ENCODE results near the gene DDX59.

Gene DDX59

GRCh38 chr1:200628223-200628881, 41.4 kb downstream of the DDX59 start:
- DNase-seq: peak; percentile 70

DNA sequence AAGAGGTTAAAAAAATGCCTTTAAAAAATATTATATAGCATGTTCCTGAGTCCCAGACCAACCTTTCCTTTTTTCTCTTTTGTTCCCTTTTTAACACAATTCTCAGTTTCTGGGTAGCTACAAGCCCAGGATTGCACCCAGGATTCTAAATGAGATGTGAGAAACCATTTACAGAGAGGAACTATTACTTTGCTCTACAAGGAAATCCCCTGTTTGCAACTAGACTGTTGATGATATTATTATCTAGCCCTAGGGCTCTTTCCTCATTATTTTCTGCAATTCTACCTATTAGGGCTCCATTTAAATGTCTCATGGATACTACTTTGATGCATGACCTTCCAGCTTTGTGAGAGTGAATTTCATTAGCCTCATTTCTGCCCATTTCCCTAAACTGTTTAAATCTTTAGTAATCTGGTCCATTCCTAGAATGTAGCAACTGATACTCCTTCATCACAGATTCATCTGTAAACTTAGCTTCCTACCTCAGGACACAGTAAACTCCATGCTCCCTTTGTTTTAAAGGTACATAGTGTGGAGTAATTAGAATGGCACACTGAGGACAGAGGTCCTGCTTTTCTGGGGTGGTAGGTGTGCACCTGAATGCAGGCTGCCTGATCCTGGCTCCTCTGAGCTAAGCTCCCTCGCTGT, 42.0 kb downstream of the DDX59 start:
- DNase-seq: peak; percentile 8

DNA sequence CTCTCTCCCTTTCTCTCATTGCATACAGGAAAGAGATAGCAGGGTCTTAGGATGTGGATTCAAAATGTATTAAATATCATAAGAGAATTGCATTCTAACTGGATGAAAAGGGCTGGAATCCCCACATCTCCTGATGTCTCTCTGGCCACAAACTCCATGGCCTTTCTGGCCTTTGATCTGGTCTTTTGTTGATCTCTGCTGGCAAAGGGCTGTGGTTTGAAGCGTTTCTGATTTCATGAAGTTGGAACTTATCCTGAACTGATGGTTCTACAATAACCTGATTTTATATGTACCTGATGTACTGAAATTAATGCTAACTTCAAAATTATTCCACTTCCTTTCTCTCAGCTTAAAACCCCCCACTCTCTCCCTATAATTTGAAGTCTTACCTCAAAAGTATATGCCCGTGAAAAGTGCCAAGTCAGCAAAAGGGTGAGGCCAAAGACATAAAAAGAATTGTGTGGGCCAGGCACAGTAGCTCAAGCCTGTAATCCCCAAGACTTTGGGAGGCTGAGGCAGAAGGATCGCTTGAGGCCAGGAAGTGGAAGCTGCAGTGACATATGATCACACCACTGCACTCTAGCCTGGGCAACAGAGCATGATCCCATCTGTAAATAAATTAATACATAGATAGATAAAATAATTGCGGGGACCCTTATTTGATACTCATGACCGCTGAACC, 42.7 kb downstream of the DDX59 start:
- DNase-seq: no peak

DNA sequence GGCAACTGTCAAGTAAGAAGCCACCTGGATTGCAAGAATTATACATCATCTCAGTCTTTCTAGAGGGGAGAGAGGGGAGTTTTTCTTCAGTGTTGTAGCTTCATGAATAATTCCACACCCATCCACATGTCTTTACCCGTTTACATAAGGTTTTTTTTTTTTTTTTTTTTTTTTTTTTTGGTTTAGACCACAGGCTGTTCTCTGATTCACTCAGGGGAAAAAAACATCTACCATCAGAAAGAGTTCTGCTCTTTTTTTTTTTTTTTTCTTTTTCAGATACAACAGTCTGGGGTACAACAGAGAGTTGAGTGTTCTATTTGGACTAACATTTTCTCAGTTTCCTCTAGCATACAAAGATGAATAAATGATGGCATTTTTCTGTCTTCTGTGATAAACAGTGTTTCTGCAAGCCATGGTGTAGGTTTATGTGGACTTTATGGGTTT, 44.3 kb downstream of the DDX59 start:
- DNase-seq: peak; percentile 82

GRCh38 chr1:200624679-200625335, 44.9 kb downstream of the DDX59 start:
- DNase-seq: peak; percentile 9

GRCh38 chr1:200620273-200621131, 49.2 kb downstream of the DDX59 start, which contains the start of gene KIF14:
Gene KIF14, minus strand, starts transcription at chr1:200620751. Its CDS starts 2,028 bp downstream, at chr1:200618723.
- peak; percentile 96 for DNase-seq

DNA sequence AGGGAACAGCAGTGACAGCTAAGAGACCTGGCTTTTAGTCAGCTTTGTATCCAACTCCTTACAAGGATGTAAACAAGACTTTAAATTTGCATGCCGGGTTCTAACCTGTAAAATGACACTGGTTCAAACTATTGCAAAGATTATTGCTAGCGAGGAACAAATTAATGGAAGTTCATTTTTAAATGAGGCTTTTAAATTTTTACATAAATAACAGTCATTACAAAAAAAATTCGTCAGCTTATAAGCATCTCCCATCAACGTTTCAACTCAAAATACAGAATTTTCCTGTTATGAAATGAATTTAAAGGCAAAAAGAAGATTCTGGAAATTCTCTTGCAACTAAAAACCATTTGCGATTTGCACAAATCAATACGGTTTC, 49.8 kb downstream of the DDX59 start:
- DNase-seq: no peak

GRCh38 chr1:200610846-200611245, 58.9 kb downstream of the DDX59 start:
- no peak for DNase-seq

GRCh38 chr1:200602632-200603031, 67.1 kb downstream of the DDX59 start:
- no peak for DNase-seq
